Fibroblast of lung (primary cell): ENCODE measurements around the gene DES.
A peak's percentile ranks its signal among the peaks of the same experiment; 100 is the strongest.

Experiments used
- EZH2 ChIP-seq: IDR thresholded peaks from 2 replicates; pipeline ENCODE4 v1.5.1; 2012; ENCODE audit warnings: low read length, control low read depth, mild to moderate bottlenecking; ENCODE audit errors: missing control alignments
- TF ChIP-seq, protein P1 (sequence below), 2 donors: IDR thresholded peaks in 1 of 2; conservative IDR thresholded peaks in 1 of 2; 1 replicate in 1 of 2; 2 replicates in 1 of 2; pipeline ENCODE4 v1.5.1; 2011 to 2012; ENCODE audit warnings: low read length in 2 of 2, control low read depth in 1 of 2, inconsistent platforms in 1 of 2, low read depth in 1 of 2, mild to moderate bottlenecking in 1 of 2

DNA sequence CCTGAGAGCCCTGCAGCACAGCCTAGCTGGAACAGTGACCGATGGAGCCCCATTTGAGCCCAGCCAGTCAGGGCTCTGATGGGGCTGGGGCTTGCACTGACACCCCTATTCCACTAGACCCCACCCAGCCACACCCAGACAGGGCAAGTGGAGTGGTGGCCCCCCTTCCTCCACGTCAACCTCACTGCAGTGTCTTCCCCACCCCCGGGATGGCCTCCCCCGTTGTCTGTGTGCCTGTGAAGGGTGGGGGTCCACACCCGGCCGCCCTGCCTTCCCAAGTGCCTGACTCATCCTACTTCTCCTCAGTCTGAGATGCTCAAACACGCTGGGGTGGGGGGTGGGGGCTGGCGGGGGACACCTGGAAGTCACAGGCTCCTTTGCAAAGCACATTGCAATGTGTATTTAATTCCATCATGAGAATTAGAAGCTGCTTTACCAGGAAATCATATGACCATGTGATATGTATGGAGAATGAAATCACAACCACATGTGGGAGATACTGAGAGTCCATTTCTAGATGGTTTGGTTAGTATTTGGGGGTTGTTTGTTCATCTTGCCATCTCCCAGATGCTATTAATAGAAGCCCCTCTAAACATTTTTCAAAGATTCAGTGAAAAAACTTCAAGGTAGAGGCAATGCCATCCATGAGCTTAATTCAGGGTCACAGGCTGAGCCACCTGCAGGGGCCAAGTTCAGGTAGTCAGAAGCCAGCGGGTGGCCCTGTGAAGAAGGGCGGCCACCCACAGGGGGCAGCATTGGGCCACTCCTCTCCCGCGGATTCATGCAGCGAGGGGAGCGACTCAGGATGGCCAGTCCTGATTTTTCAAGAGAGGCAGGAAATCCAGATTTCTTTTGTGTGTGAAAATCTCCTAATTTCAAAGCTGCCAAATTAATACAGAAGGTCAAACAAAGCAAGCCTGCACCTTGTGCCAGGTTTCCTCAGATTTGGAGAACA, 57.8 kb downstream of the DES start:
- TF ChIP-seq, protein P1, sequence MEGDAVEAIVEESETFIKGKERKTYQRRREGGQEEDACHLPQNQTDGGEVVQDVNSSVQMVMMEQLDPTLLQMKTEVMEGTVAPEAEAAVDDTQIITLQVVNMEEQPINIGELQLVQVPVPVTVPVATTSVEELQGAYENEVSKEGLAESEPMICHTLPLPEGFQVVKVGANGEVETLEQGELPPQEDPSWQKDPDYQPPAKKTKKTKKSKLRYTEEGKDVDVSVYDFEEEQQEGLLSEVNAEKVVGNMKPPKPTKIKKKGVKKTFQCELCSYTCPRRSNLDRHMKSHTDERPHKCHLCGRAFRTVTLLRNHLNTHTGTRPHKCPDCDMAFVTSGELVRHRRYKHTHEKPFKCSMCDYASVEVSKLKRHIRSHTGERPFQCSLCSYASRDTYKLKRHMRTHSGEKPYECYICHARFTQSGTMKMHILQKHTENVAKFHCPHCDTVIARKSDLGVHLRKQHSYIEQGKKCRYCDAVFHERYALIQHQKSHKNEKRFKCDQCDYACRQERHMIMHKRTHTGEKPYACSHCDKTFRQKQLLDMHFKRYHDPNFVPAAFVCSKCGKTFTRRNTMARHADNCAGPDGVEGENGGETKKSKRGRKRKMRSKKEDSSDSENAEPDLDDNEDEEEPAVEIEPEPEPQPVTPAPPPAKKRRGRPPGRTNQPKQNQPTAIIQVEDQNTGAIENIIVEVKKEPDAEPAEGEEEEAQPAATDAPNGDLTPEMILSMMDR (conservative IDR thresholded peaks at IDR 0.05 in 1 of 2, IDR thresholded peaks at IDR 0.05 in 1 of 2; ENCODE audit: low read depth in 1 of 2, low read length in 2 of 2): peak; percentile 88 to 89
- no peak for TF ChIP-seq EZH2
